Right forelimb (tissue), 1 donor: ENCODE results near the gene TMEM208.

Experiments used
- DNase-seq: peaks from one replicate; pipeline ENCODE4 v3.0.0-alpha.2; 2018

The TMEM208 gene

DNA sequence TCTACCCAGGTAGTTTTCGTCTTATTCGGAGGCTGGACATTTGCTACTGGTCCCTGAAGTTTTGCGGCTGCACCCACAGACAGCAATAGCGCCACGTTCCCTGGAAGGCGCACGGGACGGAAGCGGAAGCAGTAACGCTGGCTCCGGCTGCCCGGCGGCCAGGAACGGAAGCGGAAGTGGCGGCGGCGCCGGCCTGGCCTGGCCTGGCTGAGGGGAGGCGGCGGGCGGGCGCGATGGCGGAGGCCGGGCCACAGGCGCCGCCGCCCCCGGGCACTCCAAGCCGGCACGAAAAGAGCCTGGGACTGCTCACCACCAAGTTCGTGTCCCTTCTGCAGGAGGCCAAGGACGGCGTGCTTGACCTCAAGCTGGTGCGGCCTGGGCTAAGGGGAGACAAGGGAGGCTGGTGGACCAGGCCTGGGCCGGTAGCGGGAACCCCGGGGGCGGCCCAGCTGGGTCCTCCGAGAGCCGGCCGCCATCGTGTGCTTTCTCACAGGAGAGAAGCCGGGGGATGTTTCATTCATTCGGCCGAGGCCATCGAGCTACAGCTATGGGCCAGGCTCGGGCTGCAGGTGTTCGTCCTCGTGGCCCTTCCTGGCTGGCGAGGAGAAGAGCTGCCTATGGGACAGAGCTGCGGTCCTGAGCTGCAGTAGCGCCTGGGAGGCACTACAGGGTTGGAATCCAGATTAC is 34.8 kb upstream of the TMEM208 start, which contains the start of gene E2F4:
Gene E2F4 (plus strand): TSS at position 161 of the 687 bp plus-strand sequence. CDS start 73 bp downstream, at position 234.
- DNase-seq = peak; percentile 93

DNA sequence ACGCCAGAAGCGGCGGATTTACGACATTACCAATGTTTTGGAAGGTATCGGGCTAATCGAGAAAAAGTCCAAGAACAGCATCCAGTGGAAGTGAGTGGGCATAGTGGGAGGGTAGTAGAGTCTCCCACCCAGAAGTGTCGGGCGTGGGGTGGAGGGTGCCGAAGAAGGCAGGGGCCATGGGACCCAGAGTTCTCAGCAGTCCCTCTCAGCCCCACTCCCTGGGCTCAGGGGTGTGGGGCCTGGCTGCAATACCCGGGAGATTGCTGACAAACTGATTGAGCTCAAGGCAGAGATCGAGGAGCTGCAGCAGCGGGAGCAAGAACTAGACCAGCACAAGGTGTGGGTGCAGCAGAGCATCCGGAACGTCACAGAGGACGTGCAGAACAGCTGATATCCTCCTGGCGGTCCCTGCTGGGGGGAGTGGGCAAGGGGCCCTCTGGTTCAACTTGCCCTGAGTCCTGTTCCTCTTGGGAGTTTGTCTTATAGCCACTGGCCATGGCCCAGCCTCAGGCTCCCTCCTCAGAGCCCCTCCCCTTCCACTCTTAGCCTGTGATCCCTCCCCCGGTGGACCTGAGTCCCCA is 34.1 kb upstream of the TMEM208 start:
- no peak for DNase-seq

DNA sequence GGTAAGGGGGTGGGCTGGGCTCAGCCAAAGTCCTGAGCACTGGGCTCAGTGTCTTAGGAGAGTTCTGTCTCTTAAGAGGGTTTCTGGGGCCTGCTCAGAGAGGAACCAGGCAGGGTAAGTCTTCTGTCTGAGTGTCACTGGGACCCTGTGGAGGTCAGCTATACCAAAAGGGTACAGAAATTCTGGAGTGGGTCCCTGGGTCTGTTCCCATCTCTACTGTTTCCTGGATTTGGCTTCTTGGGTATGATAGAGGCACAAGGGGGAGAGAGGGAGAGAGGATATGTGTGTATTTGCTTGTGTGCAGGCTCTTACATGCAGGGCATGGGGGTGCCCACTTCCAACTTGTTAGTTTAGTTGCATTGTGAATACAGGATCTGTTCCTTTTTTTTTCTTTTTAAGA is 33.4 kb upstream of the TMEM208 start:
- DNase-seq = no peak

DNA sequence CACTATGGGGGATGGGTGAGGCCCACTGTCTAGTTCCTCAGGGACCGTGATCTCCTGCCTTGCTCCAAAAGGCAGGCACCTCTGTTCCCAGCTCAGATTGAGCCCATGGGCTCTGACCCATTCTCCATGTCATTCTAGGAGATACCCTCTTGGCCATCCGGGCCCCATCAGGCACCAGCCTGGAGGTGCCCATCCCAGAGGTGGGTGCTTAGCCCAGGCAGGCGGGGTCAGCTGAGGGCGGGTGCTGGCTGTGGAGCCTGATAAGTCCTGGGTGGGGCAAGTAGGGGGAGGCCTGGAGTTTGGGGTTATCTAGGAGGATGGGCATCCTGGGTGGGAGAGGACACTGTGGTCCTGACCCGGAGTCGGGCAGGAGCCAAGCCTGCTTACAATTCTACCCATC is 32.7 kb upstream of the TMEM208 start:
- no peak for DNase-seq

DNA sequence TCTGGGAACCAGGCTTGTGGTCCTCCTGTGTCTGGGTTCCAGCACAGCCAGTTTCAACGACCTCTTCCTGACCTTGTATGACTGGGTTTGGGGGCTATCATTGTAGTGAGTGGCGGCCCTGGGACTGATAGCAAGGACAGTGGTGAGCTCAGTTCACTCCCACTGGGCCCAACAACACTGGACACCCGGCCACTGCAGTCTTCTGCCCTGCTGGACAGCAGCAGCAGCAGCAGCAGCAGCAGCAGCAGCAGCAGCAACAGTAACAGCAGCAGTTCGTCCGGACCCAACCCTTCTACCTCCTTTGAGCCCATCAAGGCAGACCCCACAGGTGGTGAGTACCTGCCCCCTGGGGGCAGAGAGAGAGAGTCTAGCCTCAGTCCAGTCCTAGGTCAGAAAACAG is 31.3 kb upstream of the TMEM208 start:
- DNase-seq = no peak

DNA sequence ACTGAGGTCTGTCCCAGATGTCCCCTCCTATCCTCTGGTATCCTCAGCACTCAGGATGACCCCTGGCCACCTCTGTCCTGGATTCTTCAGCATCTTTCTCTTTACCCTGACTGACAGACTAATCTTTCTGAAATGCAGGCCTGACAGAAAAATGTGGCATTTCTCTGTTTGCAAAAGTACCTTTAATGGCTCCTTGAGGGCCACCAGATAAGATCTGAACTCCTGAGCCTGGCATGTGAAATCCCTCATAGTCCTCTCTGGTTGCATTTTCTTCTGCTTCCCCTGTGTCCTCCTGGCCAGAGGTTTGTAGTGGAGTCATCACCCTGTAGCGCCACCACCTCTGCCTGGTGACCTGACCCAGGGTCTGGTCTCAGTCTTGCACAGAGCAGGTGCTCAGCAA is 30.0 kb upstream of the TMEM208 start:
- DNase-seq = no peak

DNA sequence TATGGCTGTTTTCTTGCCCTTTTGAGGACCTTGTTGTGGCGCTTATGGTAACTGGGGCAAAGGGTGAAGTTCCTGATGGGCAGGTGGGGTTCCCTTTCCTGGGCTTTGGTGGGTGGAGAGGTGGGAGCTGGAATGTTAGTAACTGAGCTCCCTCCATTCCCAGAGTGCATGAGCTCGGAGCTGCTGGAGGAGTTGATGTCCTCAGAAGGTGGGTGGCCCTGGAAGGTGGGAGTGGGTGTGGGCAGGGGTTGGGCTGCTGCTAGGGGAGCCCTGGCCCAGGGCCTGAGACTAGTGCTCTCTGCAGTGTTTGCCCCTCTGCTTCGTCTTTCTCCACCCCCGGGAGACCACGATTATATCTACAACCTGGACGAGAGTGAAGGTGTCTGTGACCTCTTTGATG is 29.2 kb upstream of the TMEM208 start:
- DNase-seq = no peak

DNA sequence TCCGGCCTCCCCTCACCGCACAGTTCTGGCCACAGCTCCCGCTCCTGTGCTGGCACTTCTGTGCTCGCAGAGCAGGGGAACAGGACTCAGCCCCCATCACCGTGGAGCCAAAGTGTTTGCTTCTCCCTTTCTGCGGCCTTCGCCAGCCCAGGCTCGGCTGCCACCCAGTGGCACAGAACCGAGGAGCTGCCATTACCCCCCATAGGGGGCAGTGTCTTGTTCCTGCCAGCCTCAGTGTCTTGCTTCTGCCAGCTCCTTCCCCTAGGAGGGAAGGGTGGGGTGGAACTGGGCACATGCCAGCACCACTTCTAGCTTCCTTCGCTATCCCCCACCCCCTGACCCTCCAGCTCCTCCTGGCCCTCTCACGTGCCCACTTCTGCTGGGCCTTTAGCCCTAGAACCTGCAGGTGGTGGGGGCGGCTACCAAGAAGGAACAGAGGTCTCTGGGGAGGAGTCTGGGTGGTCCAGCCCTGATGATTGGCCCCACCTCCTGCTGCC is 28.6 kb upstream of the TMEM208 start:
- no peak for DNase-seq

DNA sequence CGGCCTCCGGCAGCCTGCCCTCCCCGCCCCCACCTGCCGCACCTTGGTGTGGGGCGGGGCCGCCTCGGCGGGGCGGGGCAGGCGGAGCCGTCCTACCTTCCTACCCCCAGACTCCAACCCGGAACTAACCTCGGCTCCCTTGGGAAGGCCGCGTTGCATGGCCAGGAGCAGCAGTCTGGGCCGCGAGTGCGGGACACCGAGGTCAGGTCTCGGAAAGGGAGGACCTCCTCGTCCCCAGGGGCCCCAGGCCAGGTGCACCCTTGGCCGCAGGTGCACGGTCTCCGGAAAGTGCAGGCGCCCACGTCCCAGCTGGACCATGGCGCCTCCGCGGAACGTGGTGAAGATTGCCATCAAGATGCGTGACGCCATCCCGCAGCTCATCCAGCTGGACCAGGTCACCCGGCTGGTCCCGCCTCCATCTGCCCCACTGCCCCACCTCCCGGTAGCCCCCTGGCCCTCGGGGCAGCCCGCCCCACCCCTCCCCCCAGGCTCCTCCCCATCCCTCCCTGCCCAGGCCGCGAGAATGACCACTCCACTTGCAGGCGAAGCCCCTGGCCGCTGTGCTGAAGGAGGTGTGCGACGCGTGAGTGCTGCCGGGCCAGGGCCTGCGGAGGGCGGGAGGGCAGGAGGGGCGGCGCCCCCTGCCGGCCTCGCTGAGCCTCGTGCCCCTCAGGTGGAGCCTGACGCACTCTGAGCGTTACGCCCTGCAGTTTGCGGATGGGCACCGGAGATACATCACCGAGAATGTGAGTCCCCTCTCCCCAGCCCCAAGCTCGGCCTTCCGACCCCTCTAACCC is 27.7 kb upstream of the TMEM208 start, which contains the start of gene ELMO3:
Gene ELMO3 (plus strand): TSS at position 121 of the 797 bp plus-strand sequence. CDS start 196 bp downstream, at position 317.
- DNase-seq = no peak

DNA sequence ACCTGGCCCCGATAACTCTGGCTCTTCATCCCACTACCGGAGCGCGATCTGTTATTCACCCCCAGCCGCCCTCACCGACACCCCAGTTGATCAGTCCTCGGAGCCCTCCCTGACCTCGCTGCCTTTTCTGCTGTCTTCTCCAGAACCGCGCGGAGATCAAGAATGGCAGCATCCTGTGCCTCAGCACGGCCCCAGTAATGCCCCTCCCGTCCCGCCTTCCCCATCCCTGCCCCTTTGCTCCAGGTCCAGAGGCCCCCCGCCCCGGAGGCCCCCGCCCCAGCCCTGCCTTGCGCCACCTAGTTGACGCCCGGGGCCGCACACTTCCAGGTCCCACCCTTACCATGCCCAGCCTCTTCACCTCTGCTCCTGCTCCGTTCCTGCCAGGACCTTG is 27.1 kb upstream of the TMEM208 start:
- DNase-seq = no peak

DNA sequence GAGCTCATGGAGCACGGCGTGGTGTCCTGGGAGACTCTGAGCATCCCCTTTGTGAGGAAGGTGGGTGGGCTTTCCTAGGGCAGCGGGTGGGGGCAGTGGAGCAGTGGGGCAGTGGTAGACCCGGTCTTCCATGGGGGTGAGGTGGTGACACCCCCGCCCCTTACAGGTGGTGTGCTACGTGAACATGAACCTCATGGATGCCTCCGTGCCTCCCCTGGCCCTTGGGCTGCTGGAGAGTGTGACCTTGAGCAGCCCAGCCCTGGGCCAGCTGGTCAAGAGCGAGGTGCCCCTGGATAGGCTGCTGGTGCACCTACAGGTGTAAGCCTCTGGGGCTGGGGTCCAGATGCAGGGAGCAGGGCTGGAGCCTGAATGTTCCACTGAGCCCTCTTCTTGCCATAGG is 26.4 kb upstream of the TMEM208 start:
- DNase-seq = no peak

DNA sequence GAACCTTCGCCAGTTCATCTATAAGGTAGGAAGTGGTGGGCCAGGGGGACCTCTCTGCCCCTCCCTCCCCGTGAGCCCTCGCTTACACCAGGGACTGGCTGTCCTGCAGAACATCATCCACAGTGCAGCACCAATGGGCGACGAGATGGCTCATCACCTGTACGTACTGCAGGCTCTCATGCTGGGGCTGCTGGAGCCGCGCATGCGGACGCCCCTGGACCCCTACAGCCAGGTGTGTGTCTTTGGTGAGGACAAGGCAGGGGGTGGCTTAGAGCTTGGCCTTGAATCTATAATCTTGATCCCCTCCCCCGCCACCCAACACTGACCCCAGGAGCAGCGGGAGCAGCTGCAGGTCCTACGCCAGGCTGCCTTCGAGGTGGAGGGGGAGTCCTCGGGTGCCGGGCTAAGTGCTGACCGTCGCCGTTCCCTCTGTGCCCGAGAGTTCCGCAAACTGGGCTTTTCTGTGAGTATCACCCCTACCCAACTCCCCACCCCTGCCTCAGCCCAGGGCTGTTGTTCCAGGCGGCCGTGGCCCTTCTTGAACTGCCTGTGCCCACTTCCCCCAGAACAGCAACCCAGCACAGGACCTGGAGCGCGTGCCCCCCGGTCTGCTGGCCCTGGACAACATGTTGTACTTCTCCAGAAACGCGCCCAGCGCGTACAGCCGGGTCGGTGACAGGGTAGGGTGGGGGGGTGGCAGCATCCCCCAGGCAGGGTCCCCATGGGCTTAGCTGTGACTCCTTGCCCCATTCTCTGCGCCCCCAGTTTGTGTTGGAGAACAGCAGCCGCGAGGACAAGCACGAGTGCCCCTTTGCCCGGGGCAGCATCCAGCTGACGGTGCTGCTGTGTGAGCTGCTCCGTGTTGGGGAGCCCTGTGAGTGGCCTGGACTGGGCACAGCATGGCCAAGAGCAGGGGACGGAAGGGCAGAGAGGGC is 25.3 kb upstream of the TMEM208 start:
- no peak for DNase-seq

DNA sequence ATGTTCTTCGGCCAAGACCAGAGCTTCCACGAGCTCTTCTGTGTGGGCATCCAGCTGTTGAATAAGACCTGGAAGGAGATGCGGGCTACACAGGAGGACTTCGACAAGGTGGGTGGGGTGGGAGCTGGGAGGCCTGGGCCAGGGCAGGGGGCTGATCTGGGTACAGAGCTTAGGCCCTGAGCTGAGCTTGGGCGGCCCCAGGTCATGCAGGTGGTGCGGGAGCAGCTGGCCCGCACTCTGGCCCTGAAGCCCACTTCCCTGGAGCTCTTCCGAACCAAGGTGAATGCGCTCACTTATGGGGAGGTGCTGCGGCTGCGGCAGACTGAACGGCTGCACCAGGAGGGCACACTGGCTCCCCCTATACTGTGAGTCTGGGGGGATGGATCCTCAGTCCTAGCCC is 24.5 kb upstream of the TMEM208 start:
- DNase-seq = no peak

DNA sequence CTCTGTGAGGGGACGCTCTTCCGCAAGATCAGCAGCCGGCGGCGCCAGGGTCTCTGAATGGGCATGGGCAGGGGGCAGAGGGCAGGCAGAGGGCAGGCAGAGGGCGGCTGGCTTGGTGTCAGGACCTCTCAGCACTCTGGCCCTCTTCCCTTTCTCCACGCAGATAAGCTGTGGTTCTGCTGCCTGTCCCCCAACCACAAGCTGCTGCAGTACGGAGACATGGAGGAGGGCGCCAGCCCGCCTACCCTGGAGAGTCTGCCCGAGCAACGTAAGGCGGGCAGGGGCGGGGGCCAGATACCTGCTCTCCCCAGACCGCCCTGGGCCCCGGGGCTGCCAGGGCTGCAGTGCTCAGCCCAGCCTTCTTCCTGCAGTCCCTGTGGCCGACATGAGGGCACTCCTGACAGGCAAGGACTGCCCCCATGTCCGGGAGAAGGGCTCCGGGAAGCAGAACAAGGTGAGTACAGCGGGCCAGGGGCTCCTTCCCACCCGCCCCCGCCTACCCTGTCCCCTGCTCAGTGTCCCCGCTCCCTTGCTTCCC is 23.9 kb upstream of the TMEM208 start:
- no peak for DNase-seq

DNA sequence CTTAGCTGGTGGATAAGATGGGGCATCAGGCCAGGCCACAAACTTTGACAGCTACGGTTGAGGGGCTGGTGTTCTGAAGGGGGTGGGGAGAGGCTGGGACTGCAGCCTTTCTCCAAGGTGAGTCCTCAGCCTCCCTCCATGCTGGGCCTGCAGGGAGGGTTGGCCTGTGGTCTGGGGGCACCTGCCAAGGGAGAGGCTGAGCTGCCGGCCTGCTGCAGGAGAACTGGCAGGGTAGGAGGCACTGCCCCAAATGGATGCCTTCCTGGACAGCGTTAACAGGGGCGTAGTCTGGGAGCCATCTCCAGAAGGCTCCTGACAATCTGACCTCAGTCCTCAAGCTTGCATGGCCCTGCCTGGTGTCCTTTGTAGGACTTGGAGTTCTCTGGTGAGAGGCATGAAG is 22.9 kb upstream of the TMEM208 start:
- DNase-seq = no peak

DNA sequence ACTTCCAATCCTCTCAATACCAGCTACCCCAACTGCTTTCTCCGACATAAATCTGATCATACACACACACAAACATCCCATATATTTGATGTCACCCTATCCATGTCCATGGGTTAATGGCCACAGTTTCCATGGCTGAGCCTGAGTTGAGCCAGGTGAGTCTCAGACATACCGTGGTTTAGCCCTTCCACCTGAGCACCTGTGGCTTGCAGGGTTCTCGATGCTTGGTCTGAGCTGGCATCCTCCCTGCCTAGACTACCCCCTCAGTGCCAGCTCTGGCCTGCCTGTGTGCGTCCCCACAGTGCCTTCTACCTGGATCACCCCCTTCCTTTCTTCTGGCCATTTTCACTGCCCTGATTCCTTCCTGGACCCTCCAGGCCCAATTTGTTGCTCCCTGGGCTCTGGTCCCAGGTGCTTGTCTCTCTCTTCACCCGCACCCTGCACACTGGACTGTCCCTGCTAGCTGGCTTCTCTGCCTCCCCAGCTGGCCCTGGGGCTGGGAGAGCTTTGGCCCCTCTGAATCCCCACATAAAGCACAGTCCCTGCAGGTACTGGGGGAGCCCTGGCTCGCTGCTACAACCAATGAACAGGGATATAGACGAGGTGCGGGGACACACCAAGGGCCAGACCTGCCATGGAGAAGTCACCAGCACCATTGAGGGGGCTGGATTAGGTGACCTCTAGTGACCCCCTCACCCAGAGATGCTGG is 20.6 kb upstream of the TMEM208 start:
- DNase-seq = no peak

DNA sequence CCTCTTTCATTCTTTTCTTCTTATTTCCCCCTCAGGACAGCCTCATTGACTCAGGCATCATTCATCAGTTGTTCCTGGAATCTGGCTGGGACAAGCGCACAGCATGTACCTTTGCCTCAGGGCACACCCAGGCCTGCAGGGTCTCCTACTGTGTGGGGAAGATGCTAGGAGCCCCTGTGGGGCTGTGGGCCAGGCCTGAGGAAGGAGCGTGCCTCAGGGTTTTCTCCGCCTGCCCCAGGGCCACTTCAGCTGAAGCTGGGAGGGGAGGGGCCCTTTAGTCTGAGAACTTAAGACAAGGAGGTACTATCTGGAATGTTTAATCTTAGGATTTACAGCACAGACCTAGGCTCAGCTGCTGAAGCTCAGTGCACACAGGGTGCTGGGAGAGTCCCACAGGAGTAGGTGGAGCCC is 20.1 kb upstream of the TMEM208 start:
- DNase-seq = no peak

DNA sequence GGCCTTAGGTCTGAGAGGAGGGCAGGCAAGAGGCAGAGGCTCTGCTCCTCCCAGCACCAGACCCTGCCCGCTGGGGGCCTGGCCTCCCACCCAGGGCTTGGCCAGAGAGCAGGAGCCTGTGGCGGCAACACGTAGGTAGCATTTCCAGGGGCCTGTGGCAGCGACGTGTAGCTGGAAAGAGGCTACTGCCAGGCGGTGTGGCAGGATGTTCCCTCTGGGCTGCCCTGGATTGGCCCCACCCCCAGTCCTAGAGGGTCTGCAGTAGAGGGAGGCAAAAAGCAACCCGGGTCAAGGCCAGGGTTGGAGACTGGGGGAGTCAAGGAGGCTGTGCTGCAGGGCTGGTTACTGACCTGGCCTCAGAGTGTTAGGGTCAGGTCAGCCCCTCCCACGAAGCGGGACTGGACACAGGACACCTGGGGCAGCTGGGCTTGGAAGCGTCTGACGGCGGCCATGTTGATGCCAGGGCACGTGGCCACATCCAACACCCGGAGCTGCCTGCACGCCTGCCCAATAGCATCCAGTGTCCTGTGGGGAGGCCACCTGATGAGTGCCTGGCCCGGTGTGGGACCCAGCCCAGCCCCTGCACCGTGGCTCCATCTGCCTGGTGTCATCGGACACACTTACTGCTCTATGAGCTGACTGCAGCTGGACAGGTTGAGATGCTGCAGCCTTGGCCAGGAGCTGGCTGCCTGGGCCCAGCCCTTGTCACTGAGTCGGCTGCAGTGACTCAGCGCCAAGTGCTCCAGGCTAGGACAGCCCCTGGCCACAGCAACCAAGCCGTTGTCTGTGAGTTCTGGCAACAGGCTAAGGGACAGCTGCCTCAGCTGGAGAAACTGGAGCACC is 19.5 kb upstream of the TMEM208 start:
- no peak for DNase-seq

DNA sequence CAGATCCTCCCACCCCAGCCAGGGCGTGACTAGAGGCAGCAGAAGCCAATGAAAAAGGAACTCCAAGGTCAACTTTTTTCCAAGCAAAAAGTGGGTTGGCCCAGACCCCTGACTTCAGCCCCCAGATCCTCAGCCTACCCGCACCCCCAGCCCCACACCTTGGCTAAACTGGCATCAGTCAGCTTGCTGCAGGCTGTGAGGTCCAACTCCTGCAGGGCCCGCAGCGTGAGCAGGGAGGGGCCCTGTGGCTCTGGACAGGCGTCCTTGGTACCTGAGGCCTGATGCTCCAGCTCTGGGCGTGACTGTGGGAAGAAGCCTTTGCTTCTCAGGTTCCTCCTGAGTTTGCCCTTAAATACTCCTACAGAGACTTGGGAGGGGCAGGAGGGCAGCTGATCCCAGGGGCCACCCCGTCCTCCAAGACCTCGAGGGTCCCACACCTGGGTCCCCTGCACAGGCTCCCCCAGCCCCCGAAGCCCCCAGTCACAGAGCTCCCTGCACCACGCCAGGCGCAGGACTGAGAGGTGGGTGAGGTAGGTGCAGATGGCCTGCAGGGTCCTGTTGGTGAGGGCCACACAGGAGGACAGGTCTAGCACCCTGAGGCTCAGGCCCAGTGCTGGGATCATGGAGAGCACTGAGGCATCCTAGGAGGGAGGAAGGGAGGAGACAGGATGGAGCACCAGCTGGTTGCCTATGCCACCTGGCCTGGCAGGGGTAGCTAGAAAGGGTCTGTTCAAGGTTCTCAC is 18.6 kb upstream of the TMEM208 start:
- no peak for DNase-seq

DNA sequence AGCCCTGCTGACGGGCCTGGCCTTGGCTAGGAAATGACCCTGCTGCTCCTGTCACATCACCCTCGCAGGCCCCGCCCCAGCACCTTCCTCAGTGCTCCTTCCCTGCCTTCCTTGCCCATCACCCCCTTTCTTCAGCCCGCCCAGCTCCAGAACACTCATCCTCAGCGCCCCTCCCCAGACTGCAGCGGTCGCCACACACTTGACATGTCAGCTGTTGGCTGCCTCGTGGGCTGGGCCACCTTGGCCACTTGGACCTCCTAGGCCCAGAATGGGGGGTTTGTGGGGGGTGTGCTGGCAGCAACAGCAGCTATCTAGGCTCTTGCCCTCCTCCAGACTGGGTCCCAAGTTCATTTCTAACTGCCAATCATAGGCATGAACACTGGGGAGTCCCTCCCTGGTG is 17.4 kb upstream of the TMEM208 start:
- no peak for DNase-seq
